Stimulated activated CD8-positive, alpha-beta memory T cell treated with anti-CD3 and anti-CD28 coated beads, Interleukin-15, amount 100 ng/mL, for 1 hour (primary cell): ENCODE measurements around the gene ANKRD18A.
"Not testable (repeated sequence)": the region's sequence is repeated elsewhere in the genome, so short reads cannot be mapped to it uniquely, and the experiment has no call there.

Source experiments
- DNase-seq: peaks from one replicate; pipeline ENCODE4 v3.0.0-alpha.2; 2020; ENCODE audit warnings: low read depth

The ANKRD18A gene

DNA sequence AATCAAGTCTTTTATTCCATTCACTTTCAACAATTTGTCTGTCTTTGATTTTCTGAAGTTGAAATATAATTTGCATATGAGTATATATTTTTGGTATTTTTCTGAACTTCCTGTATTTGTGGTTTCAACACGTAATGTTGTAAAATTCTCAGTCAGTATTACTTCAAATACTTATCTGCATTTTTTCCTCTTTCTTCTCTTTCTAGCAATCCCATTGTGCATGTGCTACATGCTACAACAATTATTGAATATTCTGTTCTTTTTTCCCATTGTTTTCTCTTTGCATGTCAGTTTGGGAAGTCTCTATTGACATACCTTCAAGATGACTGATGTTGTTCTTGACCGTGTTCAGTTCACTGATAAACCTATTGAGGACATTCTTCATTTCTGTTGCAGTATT lies 5.6 kb upstream of the ANKRD18A start:
- DNase-seq: no peak

DNA sequence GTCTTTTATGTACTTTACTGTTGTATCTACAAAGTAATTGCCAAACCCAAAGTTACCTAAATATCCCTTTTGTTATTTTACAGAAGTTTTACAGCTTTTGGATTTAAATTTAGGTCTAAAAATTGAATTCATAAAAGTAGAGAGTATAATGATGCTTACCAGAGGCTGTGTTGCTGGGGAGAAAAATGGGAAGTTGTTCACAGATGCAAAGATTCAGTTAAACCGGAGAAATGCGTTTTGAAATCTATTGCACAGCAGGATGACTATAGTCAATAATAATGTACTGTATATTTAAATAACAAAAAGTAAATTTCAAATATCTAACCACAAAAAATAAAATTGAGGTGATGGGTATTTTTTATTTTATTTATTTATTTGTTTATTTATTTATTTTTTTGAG lies 2.6 kb upstream of the ANKRD18A start:
- DNase-seq: no peak

- DNase-seq: no peak
These were observed 1.9 kb upstream of the ANKRD18A start for GRCh38 chr9:38622288-38622674.

DNA sequence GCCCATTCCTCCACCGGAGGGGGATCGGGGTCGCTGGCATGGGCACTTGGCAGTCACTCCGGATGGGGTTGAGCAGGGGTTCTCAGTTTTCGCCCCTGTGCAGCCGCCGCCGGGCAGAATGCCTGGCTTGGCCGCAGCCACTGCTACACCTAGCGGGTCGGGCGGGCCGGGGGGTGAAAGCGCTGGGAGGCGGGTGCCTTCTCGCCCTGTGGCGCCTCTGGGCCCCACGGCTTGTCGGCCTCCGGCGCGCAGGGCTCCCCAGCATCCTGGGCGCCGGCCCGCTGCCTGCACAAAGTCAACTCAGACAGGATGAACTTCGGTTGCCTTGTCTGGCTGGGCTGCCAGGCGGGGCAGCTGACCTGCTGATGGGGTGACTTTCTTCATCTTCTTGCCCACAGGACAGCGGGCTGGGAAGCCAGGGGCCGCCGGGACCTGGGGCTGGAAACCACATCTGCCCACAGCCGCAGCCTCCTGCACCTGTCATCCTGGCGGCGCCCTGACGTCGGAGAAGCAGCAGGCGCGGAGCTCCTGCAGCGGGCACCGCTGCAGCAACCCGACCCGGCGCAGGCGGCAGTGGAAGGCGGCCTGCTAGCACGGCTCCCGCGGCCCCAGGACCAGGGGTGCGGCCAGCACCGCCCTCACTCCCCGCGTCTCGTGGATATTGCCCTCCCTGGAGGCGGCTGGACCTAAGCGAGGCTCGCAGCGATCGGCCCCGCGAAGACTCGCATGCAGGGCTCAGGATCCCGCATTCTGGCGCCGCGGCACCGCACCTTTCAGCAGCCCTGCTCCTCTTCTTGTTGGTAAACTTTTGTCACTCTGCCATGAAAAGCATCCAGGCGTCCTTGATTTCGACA lies 1.3 kb upstream of the ANKRD18A start:
- DNase-seq: no peak

DNA sequence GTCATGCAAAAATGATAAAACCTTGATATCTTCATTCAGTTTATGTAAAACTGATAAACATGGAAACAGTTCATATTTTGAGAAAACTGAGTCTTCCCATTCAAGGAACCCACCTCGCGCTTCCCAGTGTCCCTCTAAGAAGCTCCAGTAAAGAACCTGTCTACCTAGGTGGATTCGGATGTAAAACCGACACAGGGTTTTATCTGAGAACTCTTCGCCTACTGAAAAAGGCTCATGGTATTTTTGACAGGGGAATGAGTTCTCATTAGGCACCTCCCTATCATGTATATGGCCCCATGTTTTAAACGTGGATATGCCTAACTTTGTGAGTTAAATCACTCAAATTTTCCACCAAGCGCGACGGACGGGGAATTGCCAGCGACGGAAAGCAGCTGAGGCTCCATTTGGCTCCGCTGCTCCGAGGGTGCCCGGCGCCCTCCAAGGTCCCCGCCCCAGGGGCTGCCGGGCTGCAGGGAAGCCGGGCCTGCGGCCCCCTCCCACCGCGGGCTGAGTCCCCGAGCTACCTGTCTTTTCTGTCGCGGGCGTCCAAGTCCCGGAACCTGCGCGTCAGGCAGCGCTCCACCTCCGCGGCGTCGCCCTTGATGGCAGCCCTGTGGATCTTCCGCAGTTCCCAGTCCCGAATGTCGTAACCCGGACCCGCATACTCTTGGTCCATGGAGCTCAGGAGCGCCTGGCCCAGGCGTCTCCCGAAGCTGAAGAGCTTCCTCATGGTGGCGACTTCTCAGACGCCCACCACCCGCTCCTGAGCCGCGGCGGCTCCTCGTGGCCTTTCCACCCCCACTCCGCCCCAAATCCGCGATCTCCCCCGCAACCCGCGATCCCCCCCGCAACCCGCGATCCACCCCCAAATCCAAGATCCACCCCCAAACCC lies 594 bp downstream of the ANKRD18A start:
- no peak for DNase-seq

DNA sequence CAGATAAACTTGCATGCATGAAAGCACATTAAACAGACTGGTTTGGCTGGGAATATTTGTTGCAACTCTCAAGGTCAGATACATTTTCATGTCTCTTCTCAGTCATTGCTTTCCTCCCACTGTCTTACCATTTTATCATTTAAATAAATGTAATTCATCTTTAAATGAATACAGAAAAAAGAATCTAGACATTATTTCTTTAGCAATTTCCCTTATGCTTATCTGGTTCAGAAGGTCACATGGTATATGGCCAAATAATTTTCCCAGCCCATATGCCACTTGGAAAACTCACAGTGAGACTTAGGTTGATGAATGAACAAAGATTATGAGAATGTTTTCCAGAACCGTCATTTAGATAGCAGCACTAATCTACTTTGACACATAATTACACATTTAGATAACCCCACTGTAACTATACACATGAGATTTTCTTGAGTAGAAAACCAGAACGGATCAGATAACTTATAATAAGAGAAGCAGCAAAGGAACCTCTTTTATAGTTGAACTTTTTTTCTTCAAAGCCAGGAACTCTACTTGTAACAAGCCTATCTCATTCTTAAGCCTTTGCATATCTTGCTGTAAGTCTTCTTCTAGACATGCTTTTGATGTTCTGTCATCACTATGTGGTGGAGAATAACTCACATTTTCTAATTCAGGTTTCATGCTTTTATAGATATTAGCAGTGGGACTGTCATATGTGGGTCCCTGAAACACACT lies 22.2 kb downstream of the ANKRD18A start:
- not testable (repeated sequence) for DNase-seq

GRCh38 chr9:38595117-38595516 lies 25.3 kb downstream of the ANKRD18A start:
- not testable (repeated sequence) for DNase-seq

DNA sequence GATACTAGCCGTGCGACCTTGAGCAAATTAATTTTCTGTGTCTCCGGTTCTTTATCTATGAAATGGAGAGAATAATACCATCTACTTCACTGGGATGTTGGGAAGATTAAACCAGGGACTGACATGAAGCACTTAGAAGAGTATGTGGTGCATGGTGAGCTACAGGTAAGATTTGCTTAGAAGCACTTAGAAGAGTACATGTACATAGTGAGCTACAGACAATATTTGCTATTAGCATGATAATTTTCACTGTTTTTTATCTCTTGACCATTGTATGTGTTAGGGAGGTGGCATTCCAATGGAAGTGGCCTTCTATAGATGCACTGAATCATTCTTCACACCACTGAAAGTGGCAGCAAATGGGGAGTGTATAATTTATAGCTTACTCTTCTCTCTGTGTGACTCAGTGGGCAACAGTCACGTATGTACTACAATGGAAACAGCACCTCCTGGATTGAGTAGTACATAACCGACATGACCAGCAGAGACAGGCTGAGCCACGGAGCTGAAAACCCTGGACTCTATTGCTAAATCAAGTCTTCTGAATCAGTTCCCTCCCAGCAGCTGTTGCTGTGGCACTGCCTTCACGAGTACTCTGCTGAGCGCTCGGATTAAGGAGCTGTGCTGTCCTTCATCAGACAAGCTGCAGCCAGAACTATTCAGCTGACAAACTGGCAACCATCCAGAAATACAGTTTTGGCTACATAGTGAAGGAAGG lies 28.9 kb downstream of the ANKRD18A start:
- DNase-seq: not testable (repeated sequence)

DNA sequence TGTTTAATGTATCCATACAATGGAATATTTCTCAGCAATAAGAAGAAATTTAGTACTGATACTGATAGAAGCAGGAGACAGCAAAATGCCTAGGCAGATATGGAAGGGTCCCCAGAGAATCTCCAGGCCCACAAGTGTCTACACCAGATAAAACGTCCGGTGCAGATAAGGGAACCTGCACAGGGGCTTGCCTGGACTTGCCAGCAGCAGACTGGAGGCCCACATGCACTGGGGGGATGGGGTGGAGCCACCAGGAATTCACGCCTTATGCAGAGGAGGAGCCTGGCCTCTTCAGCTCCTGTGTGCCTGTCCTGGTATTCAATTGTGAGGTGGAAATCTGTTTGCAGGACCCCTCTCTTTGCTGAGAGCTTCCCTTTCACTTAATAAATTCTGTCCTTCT lies 36.6 kb downstream of the ANKRD18A start:
- not testable (repeated sequence) for DNase-seq

GRCh38 chr9:38580112-38580511 lies 40.3 kb downstream of the ANKRD18A start:
- not testable (repeated sequence) for DNase-seq

GRCh38 chr9:38576181-38576580 lies 44.2 kb downstream of the ANKRD18A start:
- DNase-seq: not testable (repeated sequence)

GRCh38 chr9:38566048-38566447 lies 54.3 kb downstream of the ANKRD18A start:
- not testable (repeated sequence) for DNase-seq

GRCh38 chr9:38565178-38565577 lies 55.2 kb downstream of the ANKRD18A start:
- not testable (repeated sequence) for DNase-seq

DNA sequence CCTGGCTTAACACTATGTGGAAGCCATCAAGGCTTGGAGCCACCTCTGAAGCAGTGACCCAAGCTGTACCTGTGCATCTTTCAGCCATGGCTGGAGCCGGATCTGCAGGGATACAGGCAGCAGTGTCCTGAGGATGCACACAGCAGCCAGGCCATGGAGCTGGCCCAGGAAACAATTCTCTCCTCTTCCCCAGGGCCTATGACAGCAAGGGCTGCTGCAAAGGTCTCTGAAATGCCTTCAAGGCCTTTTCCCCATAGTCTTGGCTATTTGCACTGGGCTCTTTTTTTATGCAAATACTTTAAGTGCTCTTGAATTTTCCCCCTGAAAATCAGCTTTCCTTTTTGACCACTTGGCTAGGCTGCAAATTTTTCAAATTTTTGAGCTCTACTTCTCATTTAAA lies 56.5 kb downstream of the ANKRD18A start:
- DNase-seq: not testable (repeated sequence)

DNA sequence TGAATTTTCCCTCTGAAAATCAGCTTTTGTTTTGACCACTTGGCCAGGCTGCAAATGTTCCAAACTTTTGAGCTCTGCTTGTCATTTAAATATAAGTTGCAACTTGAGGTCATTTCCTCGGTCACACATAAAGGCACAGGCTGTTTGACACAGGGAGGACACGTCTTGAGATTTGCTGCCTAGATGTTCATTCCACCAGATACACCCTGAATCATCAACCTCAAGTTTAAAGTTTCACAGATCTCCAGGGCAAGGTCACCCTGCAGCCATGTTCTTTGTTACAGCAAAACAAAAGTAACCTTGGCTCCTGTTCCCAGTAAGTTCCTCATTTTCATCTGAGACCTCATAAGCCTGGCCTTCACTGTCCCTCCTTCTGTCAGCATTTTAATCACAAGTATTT lies 59.3 kb downstream of the ANKRD18A start:
- DNase-seq: not testable (repeated sequence)

- DNase-seq: not testable (repeated sequence)
These were observed 61.2 kb downstream of the ANKRD18A start for GRCh38 chr9:38559172-38559571.

DNA sequence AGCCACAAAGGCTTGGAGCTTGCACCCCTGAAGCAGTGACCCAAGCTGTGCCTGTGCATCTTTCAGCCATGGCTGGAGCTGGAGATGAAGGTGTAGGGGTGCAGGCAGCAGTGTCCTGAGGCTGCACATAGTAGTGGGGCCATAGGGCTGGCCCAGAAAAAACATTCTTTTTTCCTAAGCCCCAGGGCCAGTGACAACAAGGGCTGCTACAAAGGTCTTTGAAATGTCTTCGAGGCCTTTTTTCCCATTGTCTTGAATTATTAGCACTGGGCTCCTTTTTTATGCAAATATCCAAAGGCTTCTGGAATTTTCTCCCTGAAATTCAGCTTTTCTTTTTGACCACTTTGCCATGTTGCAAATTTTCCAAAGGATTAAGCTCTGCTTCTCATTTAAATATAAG lies 62.6 kb downstream of the ANKRD18A start:
- not testable (repeated sequence) for DNase-seq

DNA sequence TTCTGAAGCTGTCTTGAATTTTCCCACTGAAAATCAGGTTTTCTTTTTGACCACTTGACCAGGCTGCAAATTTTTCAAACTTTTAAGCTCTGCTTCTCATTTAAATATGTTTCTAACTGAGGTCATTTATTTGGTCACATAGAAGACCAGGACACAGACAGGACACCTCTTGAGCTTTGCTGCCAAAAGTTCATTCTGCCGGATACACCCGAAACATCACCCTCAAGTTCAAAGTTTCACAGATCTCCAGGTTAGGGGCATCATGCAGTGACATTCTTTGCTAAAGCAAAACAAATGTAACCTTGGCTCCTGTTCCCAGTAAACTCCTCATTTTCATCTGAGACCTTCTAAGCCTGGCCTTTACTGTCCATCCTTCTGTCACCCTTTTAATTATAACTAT lies 65.4 kb downstream of the ANKRD18A start:
- not testable (repeated sequence) for DNase-seq

DNA sequence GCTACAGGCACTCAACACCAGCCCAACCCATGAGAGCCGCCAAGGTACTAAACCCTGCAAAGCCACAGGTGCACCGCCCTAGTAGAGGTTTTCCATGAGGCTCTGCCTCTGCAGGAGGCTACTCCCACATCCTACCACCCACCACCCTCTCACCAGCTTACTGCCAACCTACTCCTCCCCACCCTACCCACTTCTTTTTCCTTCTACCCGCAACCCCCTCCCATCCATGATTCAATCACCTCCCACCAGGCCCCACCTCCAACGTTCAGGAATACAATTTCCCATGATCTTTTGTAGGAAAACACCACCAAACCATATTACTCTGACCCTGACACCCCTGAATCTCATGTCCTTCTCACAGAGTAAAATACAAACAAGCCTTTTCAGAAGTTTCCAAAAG lies 67.4 kb downstream of the ANKRD18A start:
- DNase-seq: not testable (repeated sequence)

- peak; percentile 3 for DNase-seq
These were observed 73.8 kb downstream of the ANKRD18A start for GRCh38 chr9:38546497-38547163.

DNA sequence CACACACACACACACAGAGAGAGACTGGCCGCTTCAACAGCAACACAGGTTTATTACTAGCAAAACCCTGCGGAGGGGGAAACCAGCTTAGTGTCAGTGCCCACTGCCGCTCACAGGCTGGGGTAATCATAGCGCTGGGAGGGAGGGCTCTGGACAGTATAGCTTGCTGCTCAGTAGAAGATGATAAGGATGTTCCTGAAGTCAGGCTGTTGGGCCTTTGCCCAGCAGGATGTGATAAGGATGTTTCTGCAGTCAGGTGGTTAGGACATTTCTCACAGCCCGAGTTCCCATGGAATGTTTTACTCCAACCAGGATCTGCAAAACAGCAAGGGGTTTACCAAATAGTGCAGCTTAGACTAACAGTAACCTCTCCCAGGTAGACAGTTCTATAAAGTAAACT lies 79.9 kb downstream of the ANKRD18A start:
- not testable (repeated sequence) for DNase-seq
